HepG2 (cell line): ENCODE data around the gene CEP128. TPM values are rescaled to one million over a fixed set of nuclear protein-coding genes. Genes with fewer than 3 reads are reported as not detected.

Source experiments
- ATAC-seq: fragments of 200-7000 bp; cut with Tn5 transposase; 3 replicates; pipeline ENCODE4 v1.9.1; 2020; ENCODE audit warnings: mild to moderate bottlenecking, moderate library complexity
- BruUV-seq: library from RNA; stranded (reverse); fragments of 400-500 nt; replicated peaks from 2 replicates; lab custom pipeline; 2021; lab: Mats Ljungman, UMichigan
- CTCF ChIA-PET: fragments of 300-600 bp; formaldehyde crosslinking; extraction: SDS; loops from one replicate; lab custom pipeline; 2021; ENCODE audit warnings: low total read pairs, inconsistent platforms, low intra/inter-chr PET ratio; lab: Yijun Ruan, JAX
- POLR2A ChIA-PET: fragments of 350-600 bp; sonication (Branson Sonifier 250); formaldehyde crosslinking; loops from one replicate; lab custom pipeline; 2020; ENCODE audit warnings: antibody characterized with exemption, inconsistent platforms; lab: Yijun Ruan, JAX
- DNase-seq: peaks from one replicate; pipeline ENCODE4 v3.0.0-alpha.2; 2015; ENCODE audit warnings: low spot score
- FAIRE-seq: peaks from 3 replicates; lab custom pipeline; 2011; peaks lifted over from hg19 to GRCh38; lab: Jason Lieb, UNC
- H2AFZ ChIP-seq: one replicate; pipeline ENCODE4 v1.6.1; 2011; ENCODE audit warnings: low read length, inconsistent platforms
- H3K27ac ChIP-seq: fragments of 300-600 bp; 3 replicates; pipeline ENCODE4 v1.8.0; 2011; ENCODE audit warnings: mixed run types, mild to moderate bottlenecking, mixed read lengths, low read length, inconsistent platforms; ENCODE audit not compliant: insufficient read depth; ENCODE audit errors: extremely low read length
- H3K27me3 ChIP-seq, 2 experiments: fragments of 200-600 bp in 1 of 2; 2 replicates in 1 of 2; 3 replicates in 1 of 2; pipeline versions ENCODE4 v1.6.0 to v1.8.0; 2011; ENCODE audit warnings: low read length in 2 of 2, mild to moderate bottlenecking in 2 of 2, moderate library complexity in 2 of 2, inconsistent platforms in 1 of 2; ENCODE audit not compliant: insufficient read depth in 2 of 2, control insufficient read depth in 1 of 2
- H3K36me3 ChIP-seq, 2 experiments: fragments of 200-600 bp in 1 of 2; replicated peaks in 1 of 2; 2 replicates in 1 of 2; 3 replicates in 1 of 2; pipeline versions ENCODE4 v1.5.1 to v1.8.0; 2011; ENCODE audit warnings: low read length in 2 of 2, inconsistent platforms in 1 of 2; ENCODE audit not compliant: insufficient read depth in 2 of 2, control insufficient read depth in 1 of 2
- H3K4me1 ChIP-seq: 2 replicates; pipeline ENCODE4 v1.5.1; 2012; ENCODE audit warnings: low read length, inconsistent platforms; ENCODE audit not compliant: insufficient read depth
- H3K4me2 ChIP-seq: 2 replicates; pipeline ENCODE4 v1.6.0; 2011; ENCODE audit warnings: low read depth, low read length, inconsistent platforms
- H3K4me3 ChIP-seq, 3 experiments: fragments of 200-600 bp in 1 of 3; sonication (generic), shearing (Covaris generic) in 1 of 3; replicated peaks in 1 of 3; 2 replicates each; pipeline ENCODE4 v1.5.1; 2011 to 2016; ENCODE audit warnings: low read length in 3 of 3, inconsistent platforms in 2 of 3, low read depth in 2 of 3, mild to moderate bottlenecking in 2 of 3, control low read depth in 1 of 3, mixed read lengths in 1 of 3; ENCODE audit not compliant: insufficient read depth in 1 of 3
- H3K79me2 ChIP-seq: one replicate; pipeline ENCODE4 v1.6.1; 2011; ENCODE audit warnings: low read length, inconsistent platforms; ENCODE audit not compliant: insufficient read depth
- H3K9ac ChIP-seq: 2 replicates; pipeline ENCODE4 v1.6.0; 2011; ENCODE audit warnings: mild to moderate bottlenecking, low read depth, low read length, inconsistent platforms; ENCODE audit not compliant: insufficient read depth
- H3K9me3 ChIP-seq: 2 replicates; pipeline ENCODE4 v1.5.1; 2012; ENCODE audit warnings: mild to moderate bottlenecking, low read length
- H4K20me1 ChIP-seq: 2 replicates; pipeline ENCODE4 v1.6.0; 2011; ENCODE audit warnings: inconsistent platforms, mild to moderate bottlenecking, low read length, moderate library complexity; ENCODE audit not compliant: insufficient read depth
- BORCS8-MEF2B ChIP-seq: sonication (generic); formaldehyde crosslinking; IDR thresholded peaks from 2 replicates; pipeline ENCODE4 v1.8.0; 2022; ENCODE audit warnings: mild to moderate bottlenecking, missing genetic modification reagents
- HES4 ChIP-seq: sonication (generic); formaldehyde crosslinking; IDR thresholded peaks from 2 replicates; pipeline ENCODE4 v1.9.0; 2021; ENCODE audit warnings: mild to moderate bottlenecking, missing genetic modification reagents, borderline replicate concordance
- HMG20A ChIP-seq: IDR thresholded peaks from 2 replicates; pipeline ENCODE4 v1.6.1; 2016; ENCODE audit warnings: borderline replicate concordance
- MTA1 ChIP-seq: sonication (generic); formaldehyde crosslinking; IDR thresholded peaks from 2 replicates; pipeline ENCODE4 v1.4.0; 2020; ENCODE audit warnings: missing genetic modification reagents, mild to moderate bottlenecking, borderline replicate concordance
- TBP ChIP-seq: sonication (generic); formaldehyde crosslinking; IDR thresholded peaks from 2 replicates; pipeline ENCODE4 v1.5.0; 2020; ENCODE audit warnings: missing genetic modification reagents
- ZNF234 ChIP-seq: sonication (generic); formaldehyde crosslinking; conservative IDR thresholded peaks from 2 replicates; pipeline ENCODE4 v1.5.1; 2020; ENCODE audit warnings: mild to moderate bottlenecking, missing genetic modification reagents
- ZNF570 ChIP-seq: sonication (generic); formaldehyde crosslinking; IDR thresholded peaks from 2 replicates; pipeline ENCODE4 v1.4.0; 2020; ENCODE audit warnings: mild to moderate bottlenecking, missing genetic modification reagents, borderline replicate concordance
- ZNF619 ChIP-seq: sonication (generic); formaldehyde crosslinking; IDR thresholded peaks from 2 replicates; pipeline ENCODE4 v1.4.0; 2020; ENCODE audit warnings: mild to moderate bottlenecking, missing genetic modification reagents
- ZNF816 ChIP-seq: sonication (generic); formaldehyde crosslinking; IDR thresholded peaks from 2 replicates; pipeline ENCODE4 v1.8.0; 2022; ENCODE audit warnings: missing genetic modification reagents, mild to moderate bottlenecking, borderline replicate concordance
- ZSCAN30 ChIP-seq: sonication (generic); formaldehyde crosslinking; IDR thresholded peaks from 2 replicates; pipeline ENCODE4 v1.5.0; 2020; ENCODE audit warnings: mild to moderate bottlenecking, missing genetic modification reagents
- WGBS: methylation state at CpG from one replicate; pipeline ENCODE4 v1.1.6; 2017; ENCODE audit warnings: low lambda C conversion rate; 5-methylcytosine and 5-hydroxymethylcytosine counted together
- in situ Hi-C: cut with HindIII; loops from 2 replicates; pipeline ENCODE4 v1.10.0; 2017; ENCODE audit warnings: low pct_unique_long_range_greater_than_20kb; ENCODE audit not compliant: extremely low pct_ligation_motif_present
- intact Hi-C: fragments of 100-400 bp; cut with micrococcal nuclease; formaldehyde crosslinking; loops from one replicate; pipeline ENCODE4 v1.10.0; 2022; ENCODE audit not compliant: unreplicated experiment
- polyA plus RNA-seq, 8 experiments: library from polyadenylated mRNA; depleted of rRNA in 3 of 8; stranded (reverse) in 7 of 8; unstranded in 1 of 8; fragments of >200 nt; fragmentation: Illumina TruSeq in 4 of 8; extraction: Trizol in 4 of 8; gene quantifications; 2 replicates each; pipeline versions ENCODE4 v1.2.1 to v1.2.3, GENCODE V29; 2011 to 2016; ENCODE audit warnings: low read depth in 4 of 8, missing spikeins in 1 of 8, mixed read lengths in 1 of 8; ENCODE audit not compliant: insufficient read depth in 1 of 8
- total RNA-seq, 5 experiments: library from RNA; depleted of rRNA; stranded (reverse); fragments of >200 nt; fragmentation: Illumina TruSeq; extraction: Trizol; gene quantifications; 2 replicates each; pipeline ENCODE4 v1.2.3, GENCODE V29; 2016; ENCODE audit warnings: low read depth in 1 of 5
- TF ChIP-seq, protein P1 (sequence below): fragments of 450-650 bp; IDR thresholded peaks from 2 replicates; pipeline ENCODE4 v1.6.1; 2016
- TF ChIP-seq, protein P2 (sequence below): sonication (generic); formaldehyde crosslinking; IDR thresholded peaks from 2 replicates; pipeline ENCODE4 v1.8.0; 2022; ENCODE audit warnings: mild to moderate bottlenecking, missing genetic modification reagents, moderate library complexity
- TF ChIP-seq, protein P3 (sequence below): sonication (generic); formaldehyde crosslinking; IDR thresholded peaks from 2 replicates; pipeline ENCODE4 v1.4.0; 2020; ENCODE audit warnings: missing genetic modification reagents; ENCODE audit errors: not compliant biosample characterization
- TF ChIP-seq, protein P4 (sequence below), 2 experiments: sonication (generic) in 1 of 2; formaldehyde crosslinking in 1 of 2; IDR thresholded peaks; 2 replicates each; pipeline versions ENCODE4 v1.4.0 to v1.6.1; 2016 to 2020; ENCODE audit warnings: borderline replicate concordance in 1 of 2, low read depth in 1 of 2, mild to moderate bottlenecking in 1 of 2, missing genetic modification reagents in 1 of 2

The CEP128 gene
- total and polyA plus RNA-seq, 2 of the 13 experiments (the other 11 are each of a cell fraction or from before 2014, with no cell fraction given), result 1.3 to 7.5 TPM

DNA sequence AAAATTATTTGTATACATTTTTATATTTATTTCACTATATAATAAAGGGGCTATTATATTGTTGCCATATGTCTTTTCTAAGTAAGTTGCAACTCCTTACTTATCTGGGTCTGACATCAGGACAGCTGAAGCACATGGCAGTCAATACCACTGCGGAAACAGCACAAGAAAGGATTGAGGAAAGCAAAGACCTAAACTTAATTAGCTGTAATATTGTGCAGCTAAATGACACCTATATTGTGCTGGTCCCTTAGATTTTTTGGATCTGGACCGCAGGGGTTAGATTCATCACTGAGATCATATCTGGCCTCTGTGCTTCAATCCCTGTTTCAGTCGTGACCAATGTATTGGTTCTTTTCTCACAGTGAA, 370.6 kb downstream of the CEP128 start (continued):
- TF ChIP-seq, protein P1, sequence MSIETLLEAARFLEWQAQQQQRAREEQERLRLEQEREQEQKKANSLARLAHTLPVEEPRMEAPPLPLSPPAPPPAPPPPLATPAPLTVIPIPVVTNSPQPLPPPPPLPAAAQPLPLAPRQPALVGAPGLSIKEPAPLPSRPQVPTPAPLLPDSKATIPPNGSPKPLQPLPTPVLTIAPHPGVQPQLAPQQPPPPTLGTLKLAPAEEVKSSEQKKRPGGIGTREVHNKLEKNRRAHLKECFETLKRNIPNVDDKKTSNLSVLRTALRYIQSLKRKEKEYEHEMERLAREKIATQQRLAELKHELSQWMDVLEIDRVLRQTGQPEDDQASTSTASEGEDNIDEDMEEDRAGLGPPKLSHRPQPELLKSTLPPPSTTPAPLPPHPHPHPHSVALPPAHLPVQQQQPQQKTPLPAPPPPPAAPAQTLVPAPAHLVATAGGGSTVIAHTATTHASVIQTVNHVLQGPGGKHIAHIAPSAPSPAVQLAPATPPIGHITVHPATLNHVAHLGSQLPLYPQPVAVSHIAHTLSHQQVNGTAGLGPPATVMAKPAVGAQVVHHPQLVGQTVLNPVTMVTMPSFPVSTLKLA, result no peak
- TF ChIP-seq ZSCAN30 (CRISPR knock-in tag) (no peak), MTA1 (CRISPR knock-in tag) (no peak)
- TF ChIP-seq, protein P2, sequence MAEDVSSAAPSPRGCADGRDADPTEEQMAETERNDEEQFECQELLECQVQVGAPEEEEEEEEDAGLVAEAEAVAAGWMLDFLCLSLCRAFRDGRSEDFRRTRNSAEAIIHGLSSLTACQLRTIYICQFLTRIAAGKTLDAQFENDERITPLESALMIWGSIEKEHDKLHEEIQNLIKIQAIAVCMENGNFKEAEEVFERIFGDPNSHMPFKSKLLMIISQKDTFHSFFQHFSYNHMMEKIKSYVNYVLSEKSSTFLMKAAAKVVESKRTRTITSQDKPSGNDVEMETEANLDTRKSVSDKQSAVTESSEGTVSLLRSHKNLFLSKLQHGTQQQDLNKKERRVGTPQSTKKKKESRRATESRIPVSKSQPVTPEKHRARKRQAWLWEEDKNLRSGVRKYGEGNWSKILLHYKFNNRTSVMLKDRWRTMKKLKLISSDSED (CRISPR knock-in tag), result no peak
- TF ChIP-seq, all 625 proteins: peak for 0

DNA sequence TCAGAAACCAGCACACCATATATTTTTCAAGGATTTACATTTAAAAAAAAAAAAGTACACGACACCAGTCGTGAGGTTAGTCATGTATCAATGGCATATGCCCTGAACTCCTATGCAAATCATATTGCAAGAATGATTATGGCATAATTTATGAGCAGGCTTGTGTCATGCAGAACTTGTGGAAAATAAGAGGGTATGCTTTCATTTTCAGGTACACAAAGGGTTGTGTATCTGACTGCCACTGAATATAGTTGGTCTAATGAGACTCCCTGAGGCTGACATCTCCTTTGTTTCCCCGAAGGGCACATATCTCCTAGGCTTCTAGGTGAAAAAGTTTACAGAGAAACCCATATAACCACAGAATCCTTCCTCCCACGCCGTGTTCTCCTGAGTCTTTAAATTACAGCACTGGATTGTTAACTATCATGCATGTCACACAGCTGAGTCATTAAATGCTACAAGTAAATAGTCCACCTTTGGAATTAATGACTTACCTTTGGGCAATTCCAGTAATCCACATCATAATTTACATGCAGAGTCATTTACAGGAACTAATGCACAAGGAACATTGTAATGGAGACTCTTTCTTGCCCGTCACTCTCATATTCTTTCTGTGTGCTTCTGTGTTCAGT, 373.5 kb downstream of the CEP128 start:
- ChIA-PET CTCF (no interaction called here), POLR2A (no interaction called here)
- Histone ChIP-seq H3K27me3 (no peaks in the 10 kb centered on the region), H3K36me3 (no peaks in the 10 kb centered on the region), H4K20me1 (no peaks in the 10 kb centered on the region), H3K4me1 (no peaks in the 10 kb centered on the region), H2AFZ (no peak overlapping the region), H3K27ac (no peak overlapping the region), H3K9me3 (no peaks in the 10 kb centered on the region), H3K9ac (no peak overlapping the region), H3K4me3 (no peak overlapping the region), H3K79me2 (no peaks in the 10 kb centered on the region), H3K4me2 (no peak overlapping the region)
- FAIRE-seq (no peak), DNase-seq (no peak), ATAC-seq (no peak)
- in situ Hi-C loops (no loop called here), intact Hi-C loops (no loop called here)
- BruUV-seq, result no TSS peak
- WGBS, result 83% methylated on average over 6 of the region's 6 CpGs
- TF ChIP-seq HMG20A (no peak), ZNF234 (CRISPR knock-in tag) (no peak), HES4 (no peak), ZNF619 (CRISPR knock-in tag) (no peak), ZNF816 (CRISPR knock-in tag) (no peak), ZNF570 (no peak), BORCS8-MEF2B (CRISPR knock-in tag) (no peak), TBP (CRISPR knock-in tag) (no peak)
- TF ChIP-seq, protein P3, sequence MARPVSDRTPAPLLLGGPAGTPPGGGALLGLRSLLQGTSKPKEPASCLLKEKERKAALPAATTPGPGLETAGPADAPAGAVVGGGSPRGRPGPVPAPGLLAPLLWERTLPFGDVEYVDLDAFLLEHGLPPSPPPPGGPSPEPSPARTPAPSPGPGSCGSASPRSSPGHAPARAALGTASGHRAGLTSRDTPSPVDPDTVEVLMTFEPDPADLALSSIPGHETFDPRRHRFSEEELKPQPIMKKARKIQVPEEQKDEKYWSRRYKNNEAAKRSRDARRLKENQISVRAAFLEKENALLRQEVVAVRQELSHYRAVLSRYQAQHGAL (CRISPR knock-in tag), result no peak
- TF ChIP-seq, protein P4, sequence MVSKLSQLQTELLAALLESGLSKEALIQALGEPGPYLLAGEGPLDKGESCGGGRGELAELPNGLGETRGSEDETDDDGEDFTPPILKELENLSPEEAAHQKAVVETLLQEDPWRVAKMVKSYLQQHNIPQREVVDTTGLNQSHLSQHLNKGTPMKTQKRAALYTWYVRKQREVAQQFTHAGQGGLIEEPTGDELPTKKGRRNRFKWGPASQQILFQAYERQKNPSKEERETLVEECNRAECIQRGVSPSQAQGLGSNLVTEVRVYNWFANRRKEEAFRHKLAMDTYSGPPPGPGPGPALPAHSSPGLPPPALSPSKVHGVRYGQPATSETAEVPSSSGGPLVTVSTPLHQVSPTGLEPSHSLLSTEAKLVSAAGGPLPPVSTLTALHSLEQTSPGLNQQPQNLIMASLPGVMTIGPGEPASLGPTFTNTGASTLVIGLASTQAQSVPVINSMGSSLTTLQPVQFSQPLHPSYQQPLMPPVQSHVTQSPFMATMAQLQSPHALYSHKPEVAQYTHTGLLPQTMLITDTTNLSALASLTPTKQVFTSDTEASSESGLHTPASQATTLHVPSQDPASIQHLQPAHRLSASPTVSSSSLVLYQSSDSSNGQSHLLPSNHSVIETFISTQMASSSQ (IDR thresholded peaks at IDR 0.05; ENCODE audit: low read depth), result no peak
- TF ChIP-seq, protein P4 (CRISPR knock-in tag; IDR thresholded peaks at IDR 0.05; ENCODE audit: borderline replicate concordance), result no peak
